Measurements from ENCODE around the gene NFIB. TPM values are rescaled to one million over a fixed set of nuclear protein-coding genes. Genes with fewer than 3 reads are reported as not detected.

The NFIB gene
- 10 to 100 TPM; 24.0 to 40.9 (median 30.6) TPM for total RNA-seq

DNA sequence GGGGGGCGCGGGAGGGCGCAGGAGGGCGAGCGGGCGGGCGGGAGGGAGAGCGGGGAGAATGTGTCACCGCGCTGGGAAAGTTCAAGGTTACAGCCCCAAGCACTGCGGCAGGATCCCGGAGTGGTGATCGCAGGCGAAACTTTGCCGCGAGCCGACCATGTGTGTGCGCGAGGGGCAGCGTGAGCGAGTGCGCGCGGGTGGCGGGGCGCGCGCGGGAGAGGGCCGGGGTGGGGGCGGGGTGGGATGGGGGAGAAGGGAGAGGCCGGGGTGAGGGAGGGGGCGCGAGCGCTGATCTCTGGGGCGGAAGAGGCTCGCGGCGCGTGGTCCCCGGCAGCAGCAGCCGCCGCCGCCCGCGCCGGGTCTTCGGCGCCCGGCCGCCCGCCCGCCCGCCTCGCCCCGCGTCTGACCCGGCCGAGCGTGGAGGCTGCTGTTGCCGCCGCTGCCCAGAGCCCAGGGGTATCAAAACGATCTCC, at the start of gene NFIB:
Gene NFIB (minus strand): TSS at position 191 of the 473 bp plus-strand sequence. CDS start 630 bp downstream, outside the sequence.
- Histone ChIP-seq H3K4me1 (peaks cover 40 to 41% of the 10 kb centered on the region in 2 donors), H3K36me3 (no peaks in the 10 kb centered on the region), H3K27me3 (no peaks in the 10 kb centered on the region), H3K4me3 (peak within 1 kb of the TSS; percentile 81 to 91 (median 86)), H3K27ac (peak within 1 kb of the TSS; percentile 92 to 99 (median 98)), H3K9me3 (no peaks in the 10 kb centered on the region)
- ATAC-seq = peak; percentile 20 to 21
- peak; percentile 59 to 72 for DNase-seq
- in situ Hi-C loops (cut with MboI; ENCODE audit: low sequenced_read_pairs in 4 of 4) (loop anchor here in 1 of 4 donors (25.0 kb wide), 1 partner anchor 302 kb away; no protein-coding TSS in a partner anchor), intact Hi-C loops (cut with DNase I; ENCODE audit: low total_unique reads) (loop anchor here (5.0 kb wide), 2 partner anchors 33 to 62 kb away; no protein-coding TSS in a partner anchor)
- TF ChIP-seq, protein P1, sequence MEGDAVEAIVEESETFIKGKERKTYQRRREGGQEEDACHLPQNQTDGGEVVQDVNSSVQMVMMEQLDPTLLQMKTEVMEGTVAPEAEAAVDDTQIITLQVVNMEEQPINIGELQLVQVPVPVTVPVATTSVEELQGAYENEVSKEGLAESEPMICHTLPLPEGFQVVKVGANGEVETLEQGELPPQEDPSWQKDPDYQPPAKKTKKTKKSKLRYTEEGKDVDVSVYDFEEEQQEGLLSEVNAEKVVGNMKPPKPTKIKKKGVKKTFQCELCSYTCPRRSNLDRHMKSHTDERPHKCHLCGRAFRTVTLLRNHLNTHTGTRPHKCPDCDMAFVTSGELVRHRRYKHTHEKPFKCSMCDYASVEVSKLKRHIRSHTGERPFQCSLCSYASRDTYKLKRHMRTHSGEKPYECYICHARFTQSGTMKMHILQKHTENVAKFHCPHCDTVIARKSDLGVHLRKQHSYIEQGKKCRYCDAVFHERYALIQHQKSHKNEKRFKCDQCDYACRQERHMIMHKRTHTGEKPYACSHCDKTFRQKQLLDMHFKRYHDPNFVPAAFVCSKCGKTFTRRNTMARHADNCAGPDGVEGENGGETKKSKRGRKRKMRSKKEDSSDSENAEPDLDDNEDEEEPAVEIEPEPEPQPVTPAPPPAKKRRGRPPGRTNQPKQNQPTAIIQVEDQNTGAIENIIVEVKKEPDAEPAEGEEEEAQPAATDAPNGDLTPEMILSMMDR (IDR thresholded peaks at IDR 0.05 in 4 of 5, conservative IDR thresholded peaks at IDR 0.05 in 1 of 5) = no peak
- TF ChIP-seq POLR2A (IDR thresholded peaks at IDR 0.05) = no peak

DNA sequence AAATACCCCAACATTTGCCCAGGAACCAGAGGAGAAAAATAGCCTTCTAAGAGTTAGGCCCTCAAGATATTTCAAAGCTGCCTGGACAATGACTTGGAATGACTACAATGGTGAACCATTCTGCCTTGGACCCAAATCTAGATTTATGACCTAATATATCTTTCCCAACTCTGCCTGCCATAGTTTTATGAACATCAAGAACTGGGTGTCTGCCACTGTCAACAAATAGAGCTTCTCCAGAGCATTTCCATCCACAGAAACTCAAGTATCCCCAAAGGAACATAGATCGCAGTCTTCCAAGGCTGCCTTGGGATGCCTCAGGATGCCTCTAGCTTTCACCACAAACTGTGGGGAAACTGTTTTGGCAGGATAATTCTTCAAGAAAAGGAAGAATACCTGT, 48.2 kb upstream of the NFIB start:
- Histone ChIP-seq H3K9me3 (no peaks in the 10 kb centered on the region), H3K27me3 (no peaks in the 10 kb centered on the region), H3K4me1 (peaks cover 0 to 4% of the 10 kb centered on the region in 2 donors), H3K27ac (peak overlapping the region in 1 of 4 donors; percentile 25), H3K4me3 (no peak overlapping the region), H3K36me3 (no peaks in the 10 kb centered on the region)
- TF ChIP-seq POLR2A (IDR thresholded peaks at IDR 0.05) = no peak
- TF ChIP-seq, protein P1 (IDR thresholded peaks at IDR 0.05 in 4 of 5, conservative IDR thresholded peaks at IDR 0.05 in 1 of 5) = no peak
- intact Hi-C loops (cut with DNase I; ENCODE audit: low total_unique reads) (no loop called here), in situ Hi-C loops (cut with MboI; ENCODE audit: low sequenced_read_pairs in 4 of 4) (no loop called here)
- peak in 1 of 2 donors; percentile 28 for DNase-seq
- ATAC-seq = peak; percentile 55 to 73

DNA sequence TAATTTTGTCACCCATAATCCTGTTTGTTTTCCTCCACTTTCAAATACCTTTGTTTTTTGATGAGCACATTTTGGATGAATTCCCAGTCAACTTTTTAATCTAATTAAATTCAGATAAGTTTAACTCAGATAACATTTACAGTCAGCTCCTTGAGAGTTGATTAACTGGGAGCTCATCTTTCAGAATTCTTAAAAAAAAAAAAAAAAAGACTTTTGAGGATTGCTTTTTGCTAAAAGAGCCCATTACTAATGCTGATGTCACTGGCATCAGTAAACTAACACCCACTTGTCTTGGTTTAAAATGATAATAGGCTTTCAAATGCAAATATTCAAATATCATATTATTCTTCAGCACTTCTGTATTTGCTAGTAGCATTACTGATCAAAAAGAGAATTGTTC, 47.1 kb upstream of the NFIB start:
- Histone ChIP-seq H3K36me3 (no peaks in the 10 kb centered on the region), H3K27me3 (no peaks in the 10 kb centered on the region), H3K4me1 (peaks cover 0 to 4% of the 10 kb centered on the region in 2 donors), H3K27ac (no peak overlapping the region), H3K4me3 (no peak overlapping the region), H3K9me3 (no peaks in the 10 kb centered on the region)
- intact Hi-C loops (cut with DNase I; ENCODE audit: low total_unique reads) = no loop called here
- no peak for DNase-seq
- TF ChIP-seq, protein P1 (IDR thresholded peaks at IDR 0.05 in 4 of 5, conservative IDR thresholded peaks at IDR 0.05 in 1 of 5) = no peak
- TF ChIP-seq POLR2A (IDR thresholded peaks at IDR 0.05) = no peak
- ATAC-seq = no peak
- in situ Hi-C loops (cut with MboI; ENCODE audit: low sequenced_read_pairs in 4 of 4) = no loop called here

DNA sequence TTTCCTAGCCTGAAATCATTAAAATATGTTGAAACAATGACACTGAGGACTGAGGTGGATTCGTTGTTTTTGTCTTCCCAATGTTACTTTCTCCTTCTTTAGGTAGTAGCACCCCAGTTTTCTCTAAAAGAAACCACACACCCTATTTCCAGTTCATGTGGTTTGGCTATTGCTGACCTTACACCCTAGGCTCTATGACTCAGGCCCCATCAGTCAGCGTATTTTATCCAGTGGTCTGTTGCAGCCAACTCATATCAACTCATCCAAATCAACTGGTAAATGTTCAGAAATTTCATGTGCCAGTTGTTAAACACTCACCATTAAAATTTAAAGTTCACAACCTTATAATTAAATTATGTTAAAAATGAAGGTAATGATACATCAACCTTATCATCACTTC, 44.6 kb upstream of the NFIB start:
- Histone ChIP-seq H3K4me3 (no peak overlapping the region), H3K27me3 (no peaks in the 10 kb centered on the region), H3K36me3 (no peaks in the 10 kb centered on the region), H3K9me3 (no peaks in the 10 kb centered on the region), H3K27ac (no peak overlapping the region), H3K4me1 (peaks cover 0 to 3% of the 10 kb centered on the region in 2 donors)
- TF ChIP-seq POLR2A (IDR thresholded peaks at IDR 0.05) = no peak
- TF ChIP-seq, protein P1 (IDR thresholded peaks at IDR 0.05 in 4 of 5, conservative IDR thresholded peaks at IDR 0.05 in 1 of 5) = no peak
- no peak for DNase-seq
- in situ Hi-C loops (cut with MboI; ENCODE audit: low sequenced_read_pairs in 4 of 4) (loop anchor here in 3 of 4 donors (5.0 to 10.0 kb wide), 4 partner anchors 934 to 1004 kb away; no protein-coding TSS in a partner anchor), intact Hi-C loops (cut with DNase I; ENCODE audit: low total_unique reads) (no loop called here)
- no peak for ATAC-seq
